ENCODE measurements around the gene PDZRN3.
"Not testable (repeated sequence)": the region's sequence is repeated elsewhere in the genome, so short reads cannot be mapped to it uniquely, and the experiment has no call there.

Gene PDZRN3

GRCh38 chr3:73471986-73472787, 152.6 kb downstream of the PDZRN3 start:
- Histone ChIP-seq H3K4me3 (ENCODE audit: low read depth in 1 of 2, low read length in 2 of 2) (no peak overlapping the region), H3K36me3 (ENCODE audit: control insufficient read depth in 1 of 2, insufficient read depth in 2 of 2, low read length in 2 of 2) (no peaks in the 10 kb centered on the region), H3K27me3 (ENCODE audit: low read depth, low read length) (no peaks in the 10 kb centered on the region), H3K27ac (ENCODE audit: low read length) (no peak overlapping the region), H3K9me3 (ENCODE audit: control insufficient read depth in 1 of 2, low read length in 2 of 2) (no peaks in the 10 kb centered on the region), H3K4me1 (ENCODE audit: control insufficient read depth in 1 of 2, insufficient read depth in 2 of 2, low read length in 2 of 2) (no peaks in the 10 kb centered on the region)

- Histone ChIP-seq H3K27ac (ENCODE audit: low read length) (no peak overlapping the region), H3K9me3 (ENCODE audit: control insufficient read depth in 1 of 2, low read length in 2 of 2) (no peaks in the 10 kb centered on the region), H3K27me3 (ENCODE audit: low read depth, low read length) (no peaks in the 10 kb centered on the region), H3K36me3 (ENCODE audit: control insufficient read depth in 1 of 2, insufficient read depth in 2 of 2, low read length in 2 of 2) (no peaks in the 10 kb centered on the region), H3K4me1 (ENCODE audit: control insufficient read depth in 1 of 2, insufficient read depth in 2 of 2, low read length in 2 of 2) (no peaks in the 10 kb centered on the region), H3K4me3 (ENCODE audit: low read depth in 1 of 2, low read length in 2 of 2) (no peak overlapping the region)
Measured at GRCh38 chr3:73470860-73471259, 153.9 kb downstream of the PDZRN3 start.

- no peaks in the 10 kb centered on the region for H3K4me1 ChIP-seq (ENCODE audit: control insufficient read depth in 1 of 2, insufficient read depth in 2 of 2, low read length in 2 of 2)
- no peak overlapping the region for H3K27ac ChIP-seq (ENCODE audit: low read length)
Measured at GRCh38 chr3:73469331-73469730, 155.4 kb downstream of the PDZRN3 start.

GRCh38 chr3:73467211-73467610, 157.5 kb downstream of the PDZRN3 start:
- H3K36me3 ChIP-seq (ENCODE audit: control insufficient read depth in 1 of 2, insufficient read depth in 2 of 2, low read length in 2 of 2): no peaks in the 10 kb centered on the region
- no peaks in the 10 kb centered on the region for H3K9me3 ChIP-seq (ENCODE audit: control insufficient read depth in 1 of 2, low read length in 2 of 2)
- no peaks in the 10 kb centered on the region for H3K27me3 ChIP-seq (ENCODE audit: low read depth, low read length)
- H3K4me3 ChIP-seq (ENCODE audit: low read depth in 1 of 2, low read length in 2 of 2): no peak overlapping the region
- no peak overlapping the region for H3K27ac ChIP-seq (ENCODE audit: low read length)
- peaks cover 0 to 5% of the 10 kb centered on the region in 2 donors for H3K4me1 ChIP-seq (ENCODE audit: control insufficient read depth in 1 of 2, insufficient read depth in 2 of 2, low read length in 2 of 2)

More at GRCh38 chr3:73469331-73469730, 155.4 kb downstream of the PDZRN3 start:
- no peak overlapping the region for H3K4me3 ChIP-seq (ENCODE audit: low read depth in 1 of 2, low read length in 2 of 2)
- H3K27me3 ChIP-seq (ENCODE audit: low read depth, low read length): no peaks in the 10 kb centered on the region
- H3K36me3 ChIP-seq (ENCODE audit: control insufficient read depth in 1 of 2, insufficient read depth in 2 of 2, low read length in 2 of 2): no peaks in the 10 kb centered on the region
- no peaks in the 10 kb centered on the region for H3K9me3 ChIP-seq (ENCODE audit: control insufficient read depth in 1 of 2, low read length in 2 of 2)

- H3K4me1 ChIP-seq (ENCODE audit: control insufficient read depth in 1 of 2, insufficient read depth in 2 of 2, low read length in 2 of 2): peaks cover 0 to 5% of the 10 kb centered on the region in 2 donors
Measured at GRCh38 chr3:73465926-73466325, 158.8 kb downstream of the PDZRN3 start.

GRCh38 chr3:73464126-73464525, 160.6 kb downstream of the PDZRN3 start:
- H3K4me3 ChIP-seq (ENCODE audit: low read depth in 1 of 2, low read length in 2 of 2); H3K9me3 ChIP-seq (ENCODE audit: control insufficient read depth in 1 of 2, low read length in 2 of 2); H3K36me3 ChIP-seq (ENCODE audit: control insufficient read depth in 1 of 2, insufficient read depth in 2 of 2, low read length in 2 of 2); H3K27me3 ChIP-seq (ENCODE audit: low read depth, low read length); H3K27ac ChIP-seq (ENCODE audit: low read length); H3K4me1 ChIP-seq (ENCODE audit: control insufficient read depth in 1 of 2, insufficient read depth in 2 of 2, low read length in 2 of 2): not testable (repeated sequence)

More at GRCh38 chr3:73465926-73466325, 158.8 kb downstream of the PDZRN3 start:
- Histone ChIP-seq H3K9me3 (ENCODE audit: control insufficient read depth in 1 of 2, low read length in 2 of 2) (no peaks in the 10 kb centered on the region), H3K4me3 (ENCODE audit: low read depth in 1 of 2, low read length in 2 of 2) (no peak overlapping the region), H3K27ac (ENCODE audit: low read length) (no peak overlapping the region), H3K27me3 (ENCODE audit: low read depth, low read length) (no peaks in the 10 kb centered on the region), H3K36me3 (ENCODE audit: control insufficient read depth in 1 of 2, insufficient read depth in 2 of 2, low read length in 2 of 2) (no peaks in the 10 kb centered on the region)

GRCh38 chr3:73461547-73461946, 163.2 kb downstream of the PDZRN3 start:
- Histone ChIP-seq H3K4me3 (ENCODE audit: low read depth in 1 of 2, low read length in 2 of 2) (no peak overlapping the region), H3K36me3 (ENCODE audit: control insufficient read depth in 1 of 2, insufficient read depth in 2 of 2, low read length in 2 of 2) (no peaks in the 10 kb centered on the region), H3K4me1 (ENCODE audit: control insufficient read depth in 1 of 2, insufficient read depth in 2 of 2, low read length in 2 of 2) (peaks cover 0 to 5% of the 10 kb centered on the region in 2 donors), H3K9me3 (ENCODE audit: control insufficient read depth in 1 of 2, low read length in 2 of 2) (no peaks in the 10 kb centered on the region), H3K27me3 (ENCODE audit: low read depth, low read length) (no peaks in the 10 kb centered on the region), H3K27ac (ENCODE audit: low read length) (no peak overlapping the region)

GRCh38 chr3:73459711-73460110, 165.0 kb downstream of the PDZRN3 start:
- peaks cover 0 to 5% of the 10 kb centered on the region in 2 donors for H3K4me1 ChIP-seq (ENCODE audit: control insufficient read depth in 1 of 2, insufficient read depth in 2 of 2, low read length in 2 of 2)
- no peaks in the 10 kb centered on the region for H3K9me3 ChIP-seq (ENCODE audit: control insufficient read depth in 1 of 2, low read length in 2 of 2)
- H3K27ac ChIP-seq (ENCODE audit: low read length): no peak overlapping the region
- no peak overlapping the region for H3K4me3 ChIP-seq (ENCODE audit: low read depth in 1 of 2, low read length in 2 of 2)
- no peaks in the 10 kb centered on the region for H3K36me3 ChIP-seq (ENCODE audit: control insufficient read depth in 1 of 2, insufficient read depth in 2 of 2, low read length in 2 of 2)
- no peaks in the 10 kb centered on the region for H3K27me3 ChIP-seq (ENCODE audit: low read depth, low read length)

- Histone ChIP-seq H3K27ac (ENCODE audit: low read length) (no peak overlapping the region), H3K36me3 (ENCODE audit: control insufficient read depth in 1 of 2, insufficient read depth in 2 of 2, low read length in 2 of 2) (no peaks in the 10 kb centered on the region), H3K4me3 (ENCODE audit: low read depth in 1 of 2, low read length in 2 of 2) (no peak overlapping the region), H3K9me3 (ENCODE audit: control insufficient read depth in 1 of 2, low read length in 2 of 2) (no peaks in the 10 kb centered on the region), H3K4me1 (ENCODE audit: control insufficient read depth in 1 of 2, insufficient read depth in 2 of 2, low read length in 2 of 2) (peaks cover 4 to 22% of the 10 kb centered on the region in 2 donors), H3K27me3 (ENCODE audit: low read depth, low read length) (no peaks in the 10 kb centered on the region)
Measured at GRCh38 chr3:73453666-73454065, 171.1 kb downstream of the PDZRN3 start.

- Histone ChIP-seq H3K9me3 (ENCODE audit: control insufficient read depth in 1 of 2, low read length in 2 of 2) (no peaks in the 10 kb centered on the region), H3K4me1 (ENCODE audit: control insufficient read depth in 1 of 2, insufficient read depth in 2 of 2, low read length in 2 of 2) (peaks cover 4 to 22% of the 10 kb centered on the region in 2 donors), H3K27me3 (ENCODE audit: low read depth, low read length) (no peaks in the 10 kb centered on the region), H3K36me3 (ENCODE audit: control insufficient read depth in 1 of 2, insufficient read depth in 2 of 2, low read length in 2 of 2) (no peaks in the 10 kb centered on the region), H3K27ac (ENCODE audit: low read length) (no peak overlapping the region), H3K4me3 (ENCODE audit: low read depth in 1 of 2, low read length in 2 of 2) (no peak overlapping the region)
Measured at GRCh38 chr3:73452729-73453128, 172.0 kb downstream of the PDZRN3 start.

GRCh38 chr3:73451301-73451944, 173.3 kb downstream of the PDZRN3 start:
- H3K4me1 ChIP-seq (ENCODE audit: control insufficient read depth in 1 of 2, insufficient read depth in 2 of 2, low read length in 2 of 2): peaks cover 4 to 25% of the 10 kb centered on the region in 2 donors
- H3K36me3 ChIP-seq (ENCODE audit: control insufficient read depth in 1 of 2, insufficient read depth in 2 of 2, low read length in 2 of 2): no peaks in the 10 kb centered on the region
- no peak overlapping the region for H3K27ac ChIP-seq (ENCODE audit: low read length)

More at GRCh38 chr3:73451301-73451944, 173.3 kb downstream of the PDZRN3 start:
- no peaks in the 10 kb centered on the region for H3K9me3 ChIP-seq (ENCODE audit: control insufficient read depth in 1 of 2, low read length in 2 of 2)
- no peak overlapping the region for H3K4me3 ChIP-seq (ENCODE audit: low read depth in 1 of 2, low read length in 2 of 2)
- H3K27me3 ChIP-seq (ENCODE audit: low read depth, low read length): no peaks in the 10 kb centered on the region

Measured in muscle layer of duodenum (tissue), 2 donors.